Hippocampal formation (tissue), 2 donors: ENCODE results near the gene TNC.

Experiments used
- DNase-seq, 2 donors: peaks; one replicate each; lab custom pipeline; 2025; lab: John Stamatoyannopoulos, UW

TNC gene

DNA sequence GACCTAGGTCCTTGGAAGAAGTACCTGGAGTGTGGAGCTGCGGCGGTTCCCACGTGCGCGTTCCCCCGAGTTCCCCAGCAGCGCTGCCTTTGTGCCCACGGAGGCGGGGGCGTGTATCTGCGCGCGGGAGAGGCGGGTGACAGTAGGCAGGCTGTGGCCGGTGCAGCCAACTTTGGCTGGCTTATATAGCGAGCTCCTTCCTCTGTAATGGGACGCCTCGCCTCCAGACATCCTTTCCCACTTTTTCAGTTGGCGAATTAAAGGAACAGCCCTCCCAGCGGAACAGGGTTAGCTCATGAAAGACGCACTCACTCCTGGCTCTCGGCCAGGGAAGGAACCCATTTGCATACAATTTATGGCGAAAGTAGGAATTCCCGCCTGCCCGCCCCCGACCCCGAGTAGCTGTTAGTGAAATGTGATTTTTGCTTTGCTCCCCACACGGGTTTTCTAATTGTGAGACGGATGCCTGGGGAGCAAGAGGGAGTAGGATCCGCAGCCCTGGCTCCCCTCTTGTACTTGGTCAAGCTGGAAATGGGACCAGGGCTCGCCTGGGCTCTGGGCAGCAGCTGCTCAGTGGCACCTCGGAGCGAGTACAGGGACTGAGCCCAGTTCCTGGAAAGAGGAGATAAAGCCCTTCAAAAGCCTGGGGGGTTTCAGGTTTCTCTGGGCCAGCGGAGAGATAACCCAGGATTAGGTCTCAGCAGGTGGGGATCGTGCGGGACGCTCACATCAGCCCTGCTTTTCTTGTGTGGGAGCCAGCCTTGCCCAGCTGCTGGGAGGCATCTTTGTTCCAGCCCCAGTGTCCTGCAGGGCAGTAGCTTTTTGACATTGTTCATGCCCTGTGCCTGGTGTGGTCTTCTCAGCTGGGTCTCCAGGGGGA is at the start of gene TNC:
TSS of gene TNC (minus strand) at position 159 of the 880 bp plus-strand sequence. CDS start 27,139 bp downstream, outside the sequence.
- DNase-seq: peak in 1 of 2 donors; percentile 16

DNA sequence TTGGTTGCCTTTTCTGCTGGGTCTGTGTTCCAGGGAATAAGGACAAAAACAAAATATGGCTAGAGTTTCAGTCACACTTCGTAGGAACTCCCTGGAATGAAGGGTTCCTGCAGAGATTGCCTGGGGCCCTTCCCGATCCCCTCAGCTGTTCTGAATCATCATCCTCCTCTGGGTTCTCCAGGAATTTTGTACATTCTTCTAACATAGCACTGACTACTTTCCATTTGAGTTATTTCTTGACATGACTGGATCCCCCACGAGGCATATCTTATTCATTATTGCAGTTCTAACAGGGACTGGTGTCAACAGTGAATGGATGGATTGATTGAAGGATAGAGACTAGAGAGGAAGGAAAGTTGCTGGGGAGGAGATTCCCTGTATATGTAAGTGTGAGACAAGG is 49.2 kb upstream of the TNC start:
- no peak for DNase-seq

DNA sequence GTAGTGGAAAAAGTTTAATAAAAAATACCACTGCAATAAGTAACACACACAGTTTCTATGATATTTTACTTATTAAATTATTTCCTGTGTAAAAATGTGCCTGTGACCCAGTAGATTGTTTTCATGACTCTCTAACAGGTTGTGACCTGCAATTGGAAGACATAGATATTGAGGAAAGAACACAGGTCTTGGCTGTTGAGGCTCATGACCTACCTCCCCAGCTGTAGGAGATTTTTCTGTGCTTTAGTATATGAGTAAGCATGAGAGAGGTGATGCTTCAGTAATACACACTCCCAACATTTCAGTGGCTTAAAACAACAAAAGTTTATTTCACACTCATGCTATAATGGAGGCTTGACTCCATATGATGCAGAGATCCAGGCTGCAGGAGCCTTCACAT is 47.3 kb upstream of the TNC start:
- DNase-seq: no peak

DNA sequence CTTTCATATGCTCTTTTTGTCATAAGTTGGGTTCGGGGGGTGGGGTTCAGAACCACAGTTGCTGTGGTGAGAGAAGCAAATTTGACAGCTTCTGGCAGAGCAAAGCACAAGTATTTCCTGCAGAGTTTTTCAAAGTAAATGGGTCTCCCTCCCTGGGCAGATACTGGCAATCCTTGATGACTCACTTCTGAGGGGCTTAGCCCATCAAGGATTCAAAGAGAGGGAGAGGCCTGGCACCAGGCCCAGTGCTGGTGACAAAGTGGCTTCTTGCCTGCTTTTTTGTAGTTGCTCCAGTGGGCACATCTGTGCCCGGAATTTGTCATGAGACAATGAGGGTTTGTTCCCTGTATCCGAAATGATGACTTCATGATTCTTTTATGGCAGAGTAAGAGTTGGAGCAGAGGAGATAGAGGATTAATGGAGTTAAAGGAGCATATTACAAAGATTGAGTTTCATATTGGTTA is 46.6 kb upstream of the TNC start:
- DNase-seq: peak; percentile 63 to 64

DNA sequence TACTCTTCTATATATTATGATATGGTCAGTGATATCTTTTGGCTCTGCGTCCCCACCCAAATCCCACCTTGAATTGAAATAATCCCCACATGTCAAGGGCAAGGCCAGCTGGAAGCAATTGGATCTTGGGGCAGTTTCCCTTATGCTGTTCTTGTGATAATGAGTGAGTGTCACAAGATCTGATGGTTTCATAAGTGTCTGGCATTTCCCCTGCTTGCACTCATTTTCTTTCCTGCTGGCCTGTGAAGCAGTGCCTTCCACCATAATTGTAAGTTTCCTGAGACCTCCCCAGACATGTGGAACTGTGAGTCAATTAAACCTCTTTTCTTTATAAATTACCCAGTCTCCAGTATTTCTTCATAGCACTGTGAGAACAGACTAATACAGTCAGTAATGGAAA is 45.0 kb upstream of the TNC start:
- no peak for DNase-seq

DNA sequence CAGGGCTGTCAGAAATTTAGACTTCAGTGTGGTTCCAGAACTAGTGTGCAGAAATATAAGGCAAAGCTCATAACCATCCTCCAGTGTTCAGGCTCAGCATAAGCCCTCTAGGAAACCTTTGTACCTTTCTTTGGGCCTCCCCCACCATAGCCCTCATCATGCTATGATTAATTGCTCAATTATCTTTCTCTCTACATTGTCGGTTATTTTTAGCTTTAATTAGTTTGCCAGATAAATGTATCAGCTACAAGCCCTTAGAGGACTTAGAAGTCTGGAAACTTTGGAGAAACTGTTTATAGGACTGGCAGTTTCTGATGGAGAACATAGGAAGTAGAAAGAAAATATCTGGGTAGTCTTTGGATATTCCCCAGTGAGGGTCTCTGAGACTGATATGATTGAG is 43.5 kb upstream of the TNC start:
- no peak for DNase-seq

DNA sequence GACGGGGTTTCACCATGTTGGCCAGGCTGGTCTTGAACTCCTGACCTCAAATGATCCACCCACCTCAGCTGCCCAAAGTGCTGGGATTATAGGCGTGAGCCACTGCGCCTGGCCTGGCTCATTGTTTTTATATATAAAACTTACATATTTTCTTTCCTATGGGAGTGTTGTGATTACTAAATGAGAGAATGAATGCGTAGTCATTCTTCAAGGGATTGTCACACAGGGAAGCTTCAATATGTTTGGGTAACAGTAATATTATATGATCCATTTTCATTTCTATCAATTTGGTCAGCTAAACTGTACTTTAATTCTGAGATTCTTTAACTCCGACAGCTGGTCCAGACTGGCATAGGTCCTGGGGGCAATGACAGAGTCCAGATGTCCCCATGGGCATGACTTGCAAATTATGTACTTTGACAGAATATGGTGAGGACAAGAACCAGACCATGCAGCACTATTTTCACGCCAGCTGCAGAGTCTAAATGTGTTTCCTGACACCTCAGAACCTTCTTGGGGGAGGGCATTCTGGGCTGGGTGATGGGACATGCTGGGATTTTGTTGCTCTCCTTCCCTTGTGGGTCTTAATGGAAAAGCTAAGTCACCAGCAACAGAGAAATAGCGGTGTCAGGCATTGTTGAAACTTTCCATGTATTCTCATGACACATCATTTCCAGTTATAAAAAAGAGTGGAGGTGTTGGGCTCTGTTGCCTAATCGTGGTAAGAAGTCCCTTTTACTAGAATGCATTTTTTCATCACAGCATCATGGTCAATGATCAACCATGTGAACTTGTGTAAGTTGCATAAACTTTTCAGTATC is 40.9 kb upstream of the TNC start:
- no peak for DNase-seq

DNA sequence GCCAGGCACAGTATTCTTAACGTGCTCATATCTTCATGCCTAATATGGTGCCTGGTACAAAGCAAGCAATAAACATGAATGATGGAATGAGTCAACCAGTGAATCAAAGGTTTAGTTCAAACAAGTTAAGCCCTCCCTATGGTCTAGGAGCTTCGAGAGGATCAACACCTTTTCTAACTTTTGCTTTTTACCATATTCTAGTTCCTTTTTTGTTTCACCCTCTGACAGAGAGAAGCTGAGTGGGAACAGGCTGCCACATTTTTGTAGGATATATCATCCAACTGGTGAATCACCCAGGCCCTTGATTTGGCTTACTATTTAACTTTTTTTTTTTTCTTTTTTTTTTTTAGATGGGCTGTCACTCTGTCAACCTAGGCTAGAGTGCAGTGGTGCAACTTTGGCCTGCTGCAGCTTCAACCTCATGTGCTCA is 39.3 kb upstream of the TNC start:
- no peak for DNase-seq

DNA sequence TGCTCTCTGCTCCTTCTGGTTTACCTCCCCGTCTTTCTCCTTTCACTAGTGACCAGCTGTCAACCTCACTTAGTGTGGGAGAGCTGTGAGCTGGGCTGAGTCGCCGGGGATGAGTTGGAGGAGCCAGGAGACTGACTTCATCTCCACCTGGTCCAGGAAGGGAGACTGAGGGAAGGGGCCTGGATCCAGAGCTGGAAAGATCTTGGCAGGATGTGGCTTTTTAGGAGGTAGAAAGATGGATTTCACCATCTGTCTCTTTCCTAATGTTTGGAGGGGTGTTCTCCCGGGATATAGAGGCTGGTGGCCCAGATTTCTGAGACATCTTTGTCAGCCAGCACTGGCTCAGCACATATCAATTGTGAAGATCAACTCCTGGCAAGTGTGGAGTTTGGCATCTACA is 37.1 kb upstream of the TNC start:
- DNase-seq: no peak

DNA sequence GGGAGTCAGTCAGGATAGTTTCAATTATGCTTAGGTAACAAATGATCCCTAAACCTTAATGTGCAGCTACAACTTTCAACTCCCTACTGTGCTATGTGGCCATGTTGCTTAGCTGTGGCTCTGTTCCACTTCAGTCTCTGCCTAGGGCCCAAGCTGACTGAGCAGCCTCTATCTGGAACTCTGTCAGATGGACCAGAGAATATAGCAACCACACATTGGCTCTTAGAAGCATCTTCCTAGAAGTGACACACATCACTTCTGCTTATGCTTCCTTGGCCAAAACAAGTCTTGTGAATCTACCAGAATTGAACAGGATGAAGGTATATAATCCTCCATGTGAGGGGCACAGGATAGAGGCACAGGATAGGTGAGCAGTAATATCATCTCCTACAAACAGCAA is 36.7 kb upstream of the TNC start:
- no peak for DNase-seq

DNA sequence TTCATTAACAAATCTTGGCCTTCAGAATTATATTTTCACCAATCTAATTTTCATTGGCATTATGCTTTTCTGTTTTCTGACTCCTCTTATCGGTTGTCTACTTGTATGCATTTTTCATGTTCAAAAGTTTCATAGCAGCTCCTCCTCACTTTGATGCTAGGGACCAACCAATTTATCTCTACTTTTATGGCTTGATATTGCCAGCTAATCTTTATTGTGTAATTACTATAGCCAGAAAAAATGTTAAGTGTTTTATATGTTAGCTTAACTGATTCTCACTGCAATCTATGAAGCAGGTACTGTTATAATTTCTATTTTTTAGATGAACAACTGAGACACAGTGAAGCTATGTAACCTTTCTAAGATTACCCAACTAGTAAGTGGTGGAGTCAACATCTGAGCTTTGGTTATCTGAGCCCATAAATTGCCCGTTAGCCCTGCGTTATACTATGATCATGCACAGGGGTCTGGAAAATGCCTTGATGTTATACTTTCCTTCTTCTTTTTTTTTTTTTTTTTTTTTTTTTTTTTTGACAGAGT is 34.4 kb upstream of the TNC start:
- DNase-seq: no peak

DNA sequence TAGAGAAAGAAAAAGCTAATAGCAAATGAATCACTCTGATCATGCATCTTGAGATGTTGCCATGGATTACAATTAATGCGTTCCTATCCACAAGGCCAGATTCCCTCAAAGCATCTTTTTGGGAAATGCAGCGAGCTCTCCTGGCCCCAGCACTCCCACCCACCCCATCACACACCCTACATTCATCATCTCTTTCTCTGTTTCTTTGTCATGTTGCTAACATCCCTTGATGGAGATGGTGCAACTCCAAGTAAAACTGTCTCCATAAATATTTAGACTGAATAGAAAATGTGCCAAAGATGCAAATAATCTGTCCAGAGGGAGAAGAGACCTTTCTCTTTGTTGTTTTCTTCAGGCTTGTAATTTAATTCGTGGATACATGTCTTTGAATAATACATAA is 30.8 kb upstream of the TNC start:
- DNase-seq: no peak

DNA sequence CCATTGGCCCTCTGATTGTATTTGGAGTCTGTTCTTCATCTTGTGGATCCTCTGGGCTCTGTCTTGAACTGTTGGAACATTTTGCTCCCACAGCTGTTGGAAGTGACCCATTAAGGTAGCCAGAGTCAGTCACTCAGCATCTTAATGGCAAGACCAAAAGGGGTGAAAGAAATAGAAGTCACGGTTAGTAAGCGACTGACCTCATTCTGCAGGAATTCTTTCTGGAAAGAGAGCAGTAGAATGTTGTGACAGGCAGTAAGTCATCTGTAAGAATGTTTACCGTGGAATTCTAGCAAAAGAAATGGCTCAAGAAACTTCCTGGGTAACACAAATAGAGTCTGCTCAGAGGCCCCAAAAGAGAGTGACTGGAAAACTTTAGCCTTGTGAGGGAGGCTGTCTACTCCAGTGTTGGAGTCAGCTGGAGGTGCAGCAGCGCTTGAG is 28.6 kb upstream of the TNC start:
- no peak for DNase-seq

DNA sequence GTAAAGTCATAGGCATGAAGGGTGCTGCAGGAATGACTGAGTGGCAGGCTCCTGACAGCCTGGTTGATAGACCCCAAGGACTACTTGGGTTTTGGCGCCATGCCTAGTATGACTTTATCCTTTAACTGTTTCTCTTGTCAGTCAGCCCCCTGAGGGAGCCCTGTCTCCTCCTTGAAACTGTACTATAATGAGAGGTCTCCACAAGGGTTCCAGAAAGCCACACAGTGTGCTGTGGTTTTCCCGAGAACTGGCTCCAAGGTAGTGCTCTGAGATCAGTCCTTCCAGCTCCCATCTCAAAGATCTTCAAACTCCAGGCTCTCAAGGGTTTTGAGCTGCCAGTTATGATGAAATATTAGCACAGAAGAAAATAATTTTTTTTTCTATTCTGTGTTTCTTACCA is 26.7 kb upstream of the TNC start:
- DNase-seq: no peak

DNA sequence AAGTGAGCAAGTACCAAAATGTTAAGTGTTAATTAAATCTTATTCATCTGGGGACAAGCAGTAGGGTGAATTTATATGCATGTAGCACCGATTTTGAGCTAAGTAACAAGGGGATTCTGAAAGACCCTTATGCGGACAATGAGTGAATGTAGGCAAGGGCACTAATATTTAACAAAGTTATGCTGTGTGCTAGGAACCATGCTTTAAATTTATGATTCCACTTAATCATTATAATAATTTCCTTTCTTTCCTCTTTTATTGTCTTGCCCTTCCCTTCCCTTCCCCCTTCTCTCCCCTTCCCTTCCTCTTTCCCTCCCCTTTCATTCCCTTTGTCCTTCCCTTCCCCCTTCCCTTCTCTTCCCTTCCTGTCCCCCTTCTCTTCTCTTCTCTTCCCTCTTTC is 25.7 kb upstream of the TNC start:
- no peak for DNase-seq

DNA sequence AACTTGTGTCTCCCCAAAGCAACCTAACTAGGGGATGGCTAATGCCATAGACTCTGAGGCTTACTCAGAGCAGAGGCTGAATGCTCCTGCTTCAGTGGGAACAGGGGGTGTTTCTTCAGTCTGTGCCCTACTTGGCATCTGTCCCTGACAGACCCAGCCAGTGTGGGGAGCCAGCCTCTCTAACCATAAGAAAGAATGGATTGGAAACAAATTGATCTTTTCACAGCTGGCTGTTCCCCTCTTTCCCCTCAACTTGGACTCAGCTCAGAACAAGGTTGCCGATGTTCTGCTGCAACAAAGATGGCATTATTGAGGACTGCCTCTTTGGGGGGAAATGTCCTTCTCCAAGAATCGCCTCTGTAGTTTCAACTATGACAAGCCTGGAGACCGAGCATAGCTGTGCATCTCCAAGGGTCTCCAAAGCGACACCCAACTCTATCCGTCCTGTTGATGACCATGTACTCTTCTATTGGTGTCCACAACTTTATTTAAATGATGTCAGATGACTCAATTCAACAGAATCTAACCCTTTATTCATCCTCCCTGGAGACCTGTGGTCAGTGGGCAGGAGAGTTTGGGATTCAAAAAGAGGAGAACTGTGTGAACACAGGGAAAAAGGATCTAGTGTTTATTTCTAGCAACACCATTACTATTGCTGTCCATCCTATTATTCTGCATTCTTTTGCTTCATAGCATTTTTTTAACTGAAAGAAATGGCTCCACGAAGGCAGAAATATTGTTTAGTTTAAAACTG is 24.7 kb upstream of the TNC start:
- peak; percentile 55 to 60 for DNase-seq

DNA sequence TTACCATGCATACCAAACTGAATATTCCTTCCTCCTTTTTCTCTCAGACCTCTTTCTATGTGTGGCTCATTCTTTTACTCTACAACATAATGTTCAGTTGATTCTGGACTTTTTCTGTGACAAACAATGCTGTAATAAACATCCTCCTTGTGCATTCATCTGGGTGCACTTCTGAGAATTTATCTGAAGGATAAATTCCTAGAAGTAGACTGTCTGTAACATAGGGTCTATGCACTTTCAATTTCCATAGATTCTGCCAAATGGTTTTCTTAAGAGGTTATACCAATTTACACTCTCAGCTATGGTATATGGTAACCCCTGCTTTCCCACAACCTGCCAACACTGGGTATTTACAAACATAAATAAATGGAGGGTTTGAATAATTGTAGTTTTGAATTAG is 24.1 kb upstream of the TNC start:
- no peak for DNase-seq

DNA sequence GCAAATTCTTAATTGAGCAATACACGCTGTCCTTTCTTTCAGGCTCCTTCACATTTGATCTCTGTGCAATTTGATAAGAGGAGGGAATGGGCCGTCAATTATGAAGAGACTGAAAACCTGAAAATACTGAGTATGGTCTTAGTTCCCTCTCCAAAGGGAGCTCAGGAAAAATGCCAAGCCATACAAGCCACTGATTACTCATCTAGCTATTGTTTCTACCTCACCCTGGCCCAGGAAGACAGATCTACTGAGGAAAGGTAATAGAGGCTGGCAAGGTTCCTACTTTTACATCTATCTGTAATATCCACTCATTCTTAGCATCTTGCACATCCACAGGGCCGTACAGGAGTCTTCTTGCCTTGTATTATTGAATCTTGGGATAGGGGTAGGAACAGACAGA is 23.7 kb upstream of the TNC start:
- no peak for DNase-seq

DNA sequence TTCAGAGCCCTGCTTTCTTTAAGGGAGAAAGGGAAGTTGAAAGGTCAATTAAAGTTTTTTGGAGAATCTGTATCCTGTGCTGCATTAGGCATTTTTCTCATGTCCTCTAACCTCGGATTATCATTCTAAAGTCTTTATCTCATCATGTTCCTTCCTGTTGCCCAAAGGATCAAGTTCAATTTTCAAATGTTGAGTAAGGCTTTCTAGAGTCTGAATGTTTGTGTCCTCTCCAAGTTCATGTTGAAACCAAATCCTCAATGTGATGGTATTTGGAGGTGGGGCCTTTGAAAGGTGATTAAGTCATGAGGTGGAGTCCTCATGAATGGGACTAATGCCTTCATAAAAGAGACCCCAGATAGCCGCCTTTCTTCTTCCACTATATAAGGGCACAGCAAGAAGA is 20.2 kb upstream of the TNC start:
- DNase-seq: no peak

DNA sequence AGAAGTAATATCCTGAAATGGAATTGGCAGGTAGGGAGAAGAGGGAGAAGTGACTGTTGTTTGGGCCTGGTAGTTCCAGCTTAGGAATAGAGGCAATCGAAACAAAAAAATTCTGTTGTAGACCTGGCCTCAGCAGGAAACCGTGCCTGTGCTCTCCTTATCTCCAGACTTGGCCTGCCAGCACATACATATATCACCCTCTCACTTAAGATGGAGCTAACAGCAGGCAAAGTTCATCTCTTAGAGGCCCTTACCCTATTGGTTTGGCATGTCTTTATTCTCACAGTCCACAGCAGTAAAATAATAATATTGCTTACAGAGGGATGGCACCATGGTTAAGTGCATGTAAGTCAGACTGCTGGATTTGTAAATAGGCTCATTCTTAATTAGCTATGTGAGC is 19.6 kb upstream of the TNC start:
- no peak for DNase-seq

DNA sequence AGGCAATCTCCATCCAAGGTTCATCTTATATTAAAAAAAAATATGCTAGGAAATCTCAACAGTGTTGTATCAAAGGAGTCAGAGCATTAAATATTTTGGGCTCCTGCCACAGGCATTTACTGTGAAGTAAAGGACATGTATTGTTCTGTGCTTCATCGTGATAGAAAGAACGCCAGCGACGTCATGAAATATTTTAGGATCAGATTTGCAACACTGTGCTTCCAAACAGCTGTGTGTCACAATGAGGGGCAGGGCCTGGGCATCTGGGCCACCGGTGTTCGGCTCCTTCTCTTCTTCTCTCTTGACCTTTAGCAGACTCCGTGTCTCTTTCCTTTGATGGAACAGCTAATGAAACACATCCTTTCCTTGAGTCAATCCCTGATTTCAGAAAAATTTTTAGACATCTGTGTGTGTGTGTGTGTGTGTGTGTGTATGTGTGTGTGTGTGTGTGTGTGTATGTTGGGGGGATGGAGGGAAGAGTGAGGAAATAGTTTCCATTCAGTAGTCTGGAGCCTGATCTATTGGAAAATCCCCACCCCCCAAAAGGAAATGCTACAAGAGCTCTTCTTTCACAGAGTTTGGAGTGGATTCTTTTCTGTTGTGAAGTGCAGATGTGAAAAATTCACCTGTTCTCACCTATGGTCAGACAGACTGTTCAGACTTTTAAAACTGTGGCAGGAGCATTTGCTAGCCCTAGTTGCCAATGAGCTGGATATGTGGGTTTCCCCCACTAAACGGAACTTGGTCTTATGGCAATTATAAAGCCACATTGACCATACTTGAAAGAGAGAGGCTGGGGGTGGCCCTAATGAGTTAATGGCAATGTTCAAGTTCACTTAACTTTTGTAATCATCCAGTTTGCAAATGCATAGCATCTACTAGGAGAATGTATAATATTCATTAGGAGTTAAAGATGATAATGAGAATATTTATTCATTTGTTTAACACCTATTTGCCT is 18.1 kb upstream of the TNC start:
- DNase-seq: no peak
